ENCODE data around the gene GGNBP2.

Gene GGNBP2

GRCh38 chr17:36592716-36593321 lies 48.1 kb downstream of the GGNBP2 start:
- H3K27me3 ChIP-seq (ENCODE audit: control insufficient read depth, insufficient read depth, low read length) = no peaks in the 10 kb centered on the region
- H3K4me1 ChIP-seq = peaks cover 5% of the 10 kb centered on the region
- H3K36me3 ChIP-seq (ENCODE audit: control insufficient read depth, insufficient read depth, low read length) = no peaks in the 10 kb centered on the region
- H3K79me2 ChIP-seq = no peaks in the 10 kb centered on the region
- H3K9ac ChIP-seq = no peak overlapping the region
- H3K4me2 ChIP-seq (ENCODE audit: low read length) = peak overlapping the region; percentile 89
- peak overlapping the region; percentile 89 for H2AFZ ChIP-seq
- H3K4me3 ChIP-seq (ENCODE audit: low read depth, low read length) = peak overlapping the region; percentile 68
- H3K27ac ChIP-seq = no peak overlapping the region
- no peak for TF ChIP-seq CTCF (IDR thresholded peaks at IDR 0.05)
- H3K9me3 ChIP-seq (ENCODE audit: control insufficient read depth, low read length) = no peaks in the 10 kb centered on the region

DNA sequence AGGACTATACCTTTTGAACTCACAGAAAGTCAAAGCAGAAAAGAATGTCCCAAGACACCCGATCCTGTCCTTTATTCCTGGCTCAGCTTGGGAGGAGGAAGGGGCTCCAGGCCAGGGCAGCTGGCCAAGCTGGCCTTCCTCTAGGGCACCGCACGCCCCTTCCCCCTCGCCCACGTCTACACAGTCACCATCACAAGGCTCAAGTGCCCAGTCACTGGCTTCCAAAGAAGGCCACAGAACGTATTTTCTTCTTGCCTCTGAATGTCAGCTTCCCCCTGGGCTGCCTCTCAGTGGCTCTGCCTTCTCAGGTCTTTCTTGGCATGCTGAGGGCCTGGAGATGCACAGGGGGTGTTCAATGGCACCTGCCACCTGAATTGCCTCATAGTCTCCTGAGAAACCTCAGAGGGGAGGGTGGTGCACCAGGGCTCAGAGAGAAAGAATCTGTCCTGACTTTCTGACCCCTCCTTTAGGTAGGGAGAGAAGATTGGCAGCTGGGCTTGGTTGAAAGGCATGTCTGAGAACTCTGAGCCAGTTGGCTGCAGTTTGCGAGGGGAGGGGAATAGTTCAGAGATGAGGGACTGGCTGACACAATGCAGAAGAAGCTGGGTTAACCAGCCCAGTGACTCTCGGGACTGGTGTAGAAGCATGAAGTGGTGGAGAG lies 49.1 kb downstream of the GGNBP2 start:
- no peak overlapping the region for H3K4me3 ChIP-seq (ENCODE audit: low read depth, low read length)
- H3K27ac ChIP-seq = no peak overlapping the region
- peaks cover 5% of the 10 kb centered on the region for H3K4me1 ChIP-seq
- no peak overlapping the region for H2AFZ ChIP-seq
- H3K4me2 ChIP-seq (ENCODE audit: low read length) = no peak overlapping the region
- no peaks in the 10 kb centered on the region for H3K27me3 ChIP-seq (ENCODE audit: control insufficient read depth, insufficient read depth, low read length)
- H3K36me3 ChIP-seq (ENCODE audit: control insufficient read depth, insufficient read depth, low read length) = no peaks in the 10 kb centered on the region
- H3K9me3 ChIP-seq (ENCODE audit: control insufficient read depth, low read length) = no peaks in the 10 kb centered on the region
- H3K9ac ChIP-seq = no peak overlapping the region
- no peak for TF ChIP-seq CTCF (IDR thresholded peaks at IDR 0.05)
- no peaks in the 10 kb centered on the region for H3K79me2 ChIP-seq

DNA sequence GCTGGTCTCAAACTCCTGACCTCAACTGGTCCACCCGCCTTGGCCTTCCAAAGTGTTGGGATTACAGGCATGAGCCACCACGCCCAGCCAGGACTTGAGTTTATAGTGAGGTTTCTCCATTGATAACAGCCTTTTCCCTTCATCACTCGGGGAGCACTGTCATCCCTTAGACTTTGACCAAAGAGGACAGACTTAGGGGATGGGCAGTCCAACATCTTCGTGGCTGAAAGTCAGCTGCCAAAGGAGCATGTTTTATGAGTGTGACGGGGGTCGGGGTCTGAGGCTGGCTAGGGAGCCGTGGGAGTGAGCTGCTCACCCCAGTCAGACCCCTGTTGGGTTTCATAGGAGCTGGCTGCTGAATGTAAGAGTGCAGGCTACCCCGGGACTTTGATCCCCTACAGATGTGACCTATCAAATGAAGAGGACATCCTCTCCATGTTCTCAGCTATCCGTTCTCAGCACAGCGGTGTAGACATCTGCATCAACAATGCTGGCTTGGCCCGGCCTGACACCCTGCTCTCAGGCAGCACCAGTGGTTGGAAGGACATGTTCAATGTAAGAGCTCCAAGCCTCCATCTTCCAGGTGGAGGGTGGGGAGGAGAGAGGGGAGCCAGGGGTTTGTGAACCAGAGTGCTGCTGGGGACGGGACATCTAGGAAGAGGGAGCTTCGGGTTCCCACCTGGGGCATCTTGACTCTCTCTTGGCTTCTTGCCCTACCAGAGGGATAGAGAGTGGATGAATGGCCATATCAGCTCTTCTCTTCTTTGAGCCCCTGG lies 50.1 kb downstream of the GGNBP2 start:
- no peaks in the 10 kb centered on the region for H3K79me2 ChIP-seq
- no peaks in the 10 kb centered on the region for H3K27me3 ChIP-seq (ENCODE audit: control insufficient read depth, insufficient read depth, low read length)
- H3K27ac ChIP-seq = no peak overlapping the region
- no peak overlapping the region for H2AFZ ChIP-seq
- H3K4me1 ChIP-seq = peaks cover 5% of the 10 kb centered on the region
- H3K4me2 ChIP-seq (ENCODE audit: low read length) = no peak overlapping the region
- H3K9ac ChIP-seq = no peak overlapping the region
- H3K4me3 ChIP-seq (ENCODE audit: low read depth, low read length) = no peak overlapping the region
- TF ChIP-seq CTCF (IDR thresholded peaks at IDR 0.05) = no peak
- no peaks in the 10 kb centered on the region for H3K9me3 ChIP-seq (ENCODE audit: control insufficient read depth, low read length)
- H3K36me3 ChIP-seq (ENCODE audit: control insufficient read depth, insufficient read depth, low read length) = no peaks in the 10 kb centered on the region

DNA sequence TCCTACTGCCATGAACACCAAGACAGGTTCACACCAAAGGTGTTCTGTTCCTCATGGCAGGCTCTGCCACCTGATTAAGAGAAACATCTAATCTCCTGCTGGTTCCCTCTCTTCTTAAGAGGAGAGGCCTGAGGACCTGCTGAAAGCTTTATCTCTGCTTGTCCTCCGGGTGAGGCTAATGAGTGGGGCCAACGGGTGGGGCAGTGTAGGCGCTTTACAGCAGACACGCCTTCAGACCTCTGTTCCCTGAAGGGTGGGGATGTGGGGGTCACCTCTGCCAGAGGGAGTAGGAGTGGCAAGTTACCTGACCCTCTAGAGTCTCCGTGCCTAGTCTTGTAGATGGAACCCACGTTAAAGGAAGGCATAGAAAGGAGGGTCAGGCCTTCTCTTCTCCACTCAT lies 52.5 kb downstream of the GGNBP2 start:
- Histone ChIP-seq H3K4me1 (peaks cover 9% of the 10 kb centered on the region), H3K4me3 (ENCODE audit: low read depth, low read length) (no peak overlapping the region), H3K27ac (no peak overlapping the region), H2AFZ (no peak overlapping the region), H3K4me2 (ENCODE audit: low read length) (no peak overlapping the region), H3K79me2 (no peaks in the 10 kb centered on the region), H3K27me3 (ENCODE audit: control insufficient read depth, insufficient read depth, low read length) (no peaks in the 10 kb centered on the region), H3K36me3 (ENCODE audit: control insufficient read depth, insufficient read depth, low read length) (no peaks in the 10 kb centered on the region), H3K9ac (no peak overlapping the region), H3K9me3 (ENCODE audit: control insufficient read depth, low read length) (no peaks in the 10 kb centered on the region)
- no peak for TF ChIP-seq CTCF (IDR thresholded peaks at IDR 0.05)

Data from parathyroid adenoma (tissue), 2 donors.